Neutrophil (primary cell): ENCODE results near the gene SETBP1.

ENCODE experiments used
- H3K27ac ChIP-seq: fragments of 200-600 bp; sonication (generic); 2 replicates; pipeline ENCODE4 v1.5.1; 2016; ENCODE audit warnings: mild to moderate bottlenecking, moderate library complexity
- H3K27me3 ChIP-seq: fragments of 200-600 bp; sonication (generic); 2 replicates; pipeline ENCODE4 v1.6.0; 2016; ENCODE audit warnings: mild to moderate bottlenecking
- H3K36me3 ChIP-seq: fragments of 200-600 bp; sonication (generic); 2 replicates; pipeline ENCODE4 v1.5.1; 2017
- H3K4me1 ChIP-seq, 2 experiments: fragments of 200-600 bp in 1 of 2; sonication (generic) in 1 of 2; 1 replicate in 1 of 2; 2 replicates in 1 of 2; pipeline versions ENCODE4 v1.5.1 to v1.6.1; 2013 to 2016; ENCODE audit warnings: low read depth in 1 of 2, low read length in 1 of 2, mild to moderate bottlenecking in 1 of 2, moderate library complexity in 1 of 2; ENCODE audit not compliant: control insufficient read depth in 1 of 2, insufficient read depth in 1 of 2
- H3K4me3 ChIP-seq, 2 experiments: fragments of 200-600 bp in 1 of 2; sonication (generic) in 1 of 2; 1 replicate in 1 of 2; 2 replicates in 1 of 2; pipeline ENCODE4 v1.5.1; 2013 to 2016; ENCODE audit warnings: low read depth in 1 of 2, low read length in 1 of 2, mild to moderate bottlenecking in 1 of 2, moderate library complexity in 1 of 2
- H3K9me3 ChIP-seq: fragments of 200-600 bp; sonication (generic); 2 replicates; pipeline ENCODE4 v1.5.1; 2016
- TF ChIP-seq, protein P1 (sequence below): fragments of 200-600 bp; sonication (generic); IDR thresholded peaks from 2 replicates; pipeline ENCODE4 v1.5.1; 2016; ENCODE audit warnings: antibody characterized with exemption

The SETBP1 gene

DNA sequence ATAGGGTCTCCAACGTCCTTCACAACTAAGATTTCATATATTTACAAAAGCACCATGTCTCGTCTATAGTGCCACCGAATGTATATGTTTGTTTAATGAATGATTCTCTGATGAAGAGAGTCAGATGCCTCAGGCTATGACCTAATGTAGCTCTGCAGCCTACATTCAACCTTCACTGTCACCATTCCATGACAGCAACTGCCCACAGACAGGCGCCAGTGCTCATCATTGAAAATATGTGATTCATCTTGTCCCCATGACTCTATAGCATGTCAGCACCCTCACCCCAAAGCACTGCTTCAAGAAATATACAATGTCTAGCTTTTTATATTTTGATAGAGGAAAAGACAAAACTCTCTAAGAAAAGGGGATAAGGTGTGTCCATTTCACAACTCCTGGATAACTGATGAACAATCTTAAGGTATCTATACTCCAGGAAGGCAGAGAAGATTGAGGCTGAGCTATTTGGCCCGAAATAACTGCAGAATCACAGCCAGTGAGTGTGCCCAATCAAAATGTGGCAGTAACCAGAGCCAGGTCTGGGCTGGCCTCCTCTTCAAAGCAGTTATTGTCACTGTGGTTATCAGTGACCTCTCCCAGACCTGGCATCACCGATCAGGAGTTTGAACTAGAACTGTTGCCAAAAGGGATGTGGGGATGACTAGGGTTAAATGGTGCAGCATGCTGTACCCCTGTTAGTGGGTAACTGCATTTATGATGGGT is 246.6 kb downstream of the SETBP1 start:
- no peak overlapping the region for H3K27ac ChIP-seq
- no peak overlapping the region for H3K4me3 ChIP-seq
- H3K27me3 ChIP-seq: no peaks in the 10 kb centered on the region
- no peaks in the 10 kb centered on the region for H3K4me1 ChIP-seq
- no peaks in the 10 kb centered on the region for H3K9me3 ChIP-seq
- TF ChIP-seq, protein P1, sequence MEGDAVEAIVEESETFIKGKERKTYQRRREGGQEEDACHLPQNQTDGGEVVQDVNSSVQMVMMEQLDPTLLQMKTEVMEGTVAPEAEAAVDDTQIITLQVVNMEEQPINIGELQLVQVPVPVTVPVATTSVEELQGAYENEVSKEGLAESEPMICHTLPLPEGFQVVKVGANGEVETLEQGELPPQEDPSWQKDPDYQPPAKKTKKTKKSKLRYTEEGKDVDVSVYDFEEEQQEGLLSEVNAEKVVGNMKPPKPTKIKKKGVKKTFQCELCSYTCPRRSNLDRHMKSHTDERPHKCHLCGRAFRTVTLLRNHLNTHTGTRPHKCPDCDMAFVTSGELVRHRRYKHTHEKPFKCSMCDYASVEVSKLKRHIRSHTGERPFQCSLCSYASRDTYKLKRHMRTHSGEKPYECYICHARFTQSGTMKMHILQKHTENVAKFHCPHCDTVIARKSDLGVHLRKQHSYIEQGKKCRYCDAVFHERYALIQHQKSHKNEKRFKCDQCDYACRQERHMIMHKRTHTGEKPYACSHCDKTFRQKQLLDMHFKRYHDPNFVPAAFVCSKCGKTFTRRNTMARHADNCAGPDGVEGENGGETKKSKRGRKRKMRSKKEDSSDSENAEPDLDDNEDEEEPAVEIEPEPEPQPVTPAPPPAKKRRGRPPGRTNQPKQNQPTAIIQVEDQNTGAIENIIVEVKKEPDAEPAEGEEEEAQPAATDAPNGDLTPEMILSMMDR: no peak
- no peaks in the 10 kb centered on the region for H3K36me3 ChIP-seq

DNA sequence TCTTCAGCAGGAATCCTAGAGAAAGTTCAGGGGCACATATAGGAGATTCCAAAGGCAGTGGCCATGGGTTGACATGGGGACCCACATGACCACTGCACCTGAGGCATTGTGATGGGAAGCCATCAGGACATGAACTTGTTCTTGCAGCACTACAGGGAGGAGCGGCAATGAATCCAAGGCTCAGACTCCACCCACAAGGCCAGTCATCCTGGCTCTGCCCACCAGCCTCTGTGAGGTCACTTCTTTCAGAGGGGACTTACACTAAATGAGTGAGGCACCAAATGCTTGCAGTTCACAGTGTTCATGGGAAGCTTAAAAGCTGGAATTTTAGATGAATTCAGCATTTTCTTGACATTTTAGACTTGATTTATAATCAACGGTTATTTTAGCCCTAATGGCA is 254.2 kb downstream of the SETBP1 start:
- peaks cover 3 to 4% of the 10 kb centered on the region in 2 experiments for H3K4me1 ChIP-seq
- H3K27me3 ChIP-seq: no peaks in the 10 kb centered on the region
- no peak overlapping the region for H3K4me3 ChIP-seq
- no peak overlapping the region for H3K27ac ChIP-seq
- no peaks in the 10 kb centered on the region for H3K9me3 ChIP-seq
- TF ChIP-seq, protein P1: no peak
- no peaks in the 10 kb centered on the region for H3K36me3 ChIP-seq

DNA sequence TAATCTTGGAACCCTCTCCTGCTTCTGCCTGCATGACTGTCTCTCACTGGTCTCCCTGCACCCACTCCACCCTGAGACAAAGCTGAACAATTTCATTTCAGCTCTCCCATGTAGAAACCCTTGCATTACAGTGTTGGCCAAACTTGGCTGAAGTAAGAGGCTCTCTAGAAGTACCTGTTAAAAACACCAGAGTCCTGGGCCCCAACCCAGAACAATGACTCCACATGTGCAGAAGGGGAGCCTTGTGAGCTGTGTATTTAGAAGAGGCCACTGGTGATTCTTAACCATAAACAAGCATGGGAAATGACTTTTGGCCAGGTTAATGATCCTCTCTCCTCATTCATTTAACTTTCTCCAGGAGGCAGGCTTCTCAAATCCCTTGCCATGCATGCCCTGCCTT is 254.8 kb downstream of the SETBP1 start:
- H3K4me3 ChIP-seq: no peak overlapping the region
- no peak overlapping the region for H3K27ac ChIP-seq
- H3K9me3 ChIP-seq: no peaks in the 10 kb centered on the region
- H3K4me1 ChIP-seq: peaks cover 8% of the 10 kb centered on the region in 2 experiments
- no peaks in the 10 kb centered on the region for H3K27me3 ChIP-seq
- TF ChIP-seq, protein P1: no peak
- no peaks in the 10 kb centered on the region for H3K36me3 ChIP-seq

DNA sequence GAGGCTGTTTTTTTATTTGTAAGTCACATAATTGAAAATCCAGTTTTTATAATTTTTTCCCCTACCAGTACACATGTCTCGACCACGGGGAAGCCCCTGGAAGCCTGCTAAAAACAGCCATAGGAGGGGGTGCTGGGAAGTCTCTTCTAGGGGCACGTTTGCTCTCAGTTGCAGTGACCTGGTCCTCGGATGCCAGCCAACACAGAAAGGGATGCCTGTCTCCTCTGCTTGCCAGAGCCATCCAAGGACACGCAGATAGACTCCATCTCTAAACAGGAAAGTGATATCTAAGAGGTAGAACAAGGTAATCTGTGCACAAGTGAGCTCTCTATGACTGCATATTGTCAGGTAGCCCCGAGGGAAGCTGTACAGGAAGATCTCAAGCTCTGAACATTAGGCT is 255.8 kb downstream of the SETBP1 start:
- Histone ChIP-seq H3K4me3 (no peak overlapping the region), H3K9me3 (no peaks in the 10 kb centered on the region), H3K27me3 (no peaks in the 10 kb centered on the region), H3K27ac (no peak overlapping the region), H3K36me3 (no peaks in the 10 kb centered on the region), H3K4me1 (peaks cover 18 to 19% of the 10 kb centered on the region in 2 experiments)
- TF ChIP-seq, protein P1: no peak

DNA sequence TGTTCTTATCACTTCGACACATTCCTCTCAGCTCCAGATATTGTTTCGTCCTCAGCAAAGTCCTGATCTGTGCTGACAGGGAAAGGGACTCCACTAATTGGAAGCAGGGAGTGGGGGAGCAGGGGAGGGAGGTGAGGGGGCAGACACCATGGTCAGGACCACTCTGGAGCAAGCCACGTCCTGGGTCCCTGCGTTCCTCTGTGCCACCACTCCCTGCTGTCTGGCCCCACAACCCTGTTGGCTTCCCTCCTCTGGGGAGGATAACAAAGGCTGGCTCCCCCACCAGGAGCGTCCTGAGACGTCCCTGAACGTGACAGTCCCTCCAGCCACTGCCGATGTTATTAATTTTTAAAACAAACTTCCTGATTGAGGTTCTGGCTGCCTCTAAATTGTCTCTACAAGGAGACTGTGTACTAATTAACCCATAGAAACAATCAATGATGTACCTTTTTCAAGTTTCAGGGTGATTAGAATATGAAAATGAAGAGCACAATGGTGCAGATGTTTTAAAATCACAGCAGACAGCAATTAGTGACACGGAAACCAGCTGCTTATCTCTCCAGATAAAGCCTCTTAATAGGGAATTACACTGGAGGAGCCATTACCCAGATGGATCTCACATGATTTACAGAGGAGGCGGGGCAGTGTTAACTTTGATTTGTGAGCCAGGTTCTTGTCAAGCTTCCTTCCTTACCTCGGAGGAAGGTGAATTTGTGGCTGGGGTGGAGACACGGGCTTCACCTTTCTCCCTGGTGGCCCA is 257.5 kb downstream of the SETBP1 start:
- H3K4me3 ChIP-seq: no peak overlapping the region
- peaks cover 34 to 35% of the 10 kb centered on the region in 2 experiments for H3K4me1 ChIP-seq
- no peaks in the 10 kb centered on the region for H3K27me3 ChIP-seq
- no peaks in the 10 kb centered on the region for H3K36me3 ChIP-seq
- TF ChIP-seq, protein P1: no peak
- no peaks in the 10 kb centered on the region for H3K9me3 ChIP-seq
- no peak overlapping the region for H3K27ac ChIP-seq
